CD8-positive, alpha-beta memory T cell (primary cell): Measurements from ENCODE around the gene WFS1. TPM values are rescaled to one million over a fixed set of nuclear protein-coding genes. Genes with fewer than 3 reads are reported as not detected.

Experiments
- CTCF ChIA-PET: fragments of 350-600 bp; sonication (Branson Sonifier 250); formaldehyde crosslinking; loops from one replicate; lab custom pipeline; 2021; ENCODE audit warnings: antibody characterized with exemption; lab: Charles Lee
- POLR2A ChIA-PET: fragments of 350-600 bp; sonication (Branson Sonifier 250); formaldehyde crosslinking; loops from one replicate; lab custom pipeline; 2021; ENCODE audit warnings: antibody characterized with exemption; lab: Charles Lee
- DNase-seq, 5 donors: peaks; one replicate each; pipeline versions ENCODE4 v3.0.0 to v3.0.0-alpha.2; 2020 to 2022; ENCODE audit warnings: mixed read lengths in 1 of 5
- H3K27ac ChIP-seq: one replicate; pipeline ENCODE4 v1.7.0; 2013; ENCODE audit warnings: low read depth, mild to moderate bottlenecking, low read length, moderate library complexity
- H3K27me3 ChIP-seq: 2 replicates; pipeline ENCODE4 v1.7.0; 2013; ENCODE audit warnings: low read length, mild to moderate bottlenecking; ENCODE audit not compliant: insufficient read depth, poor library complexity, severe bottlenecking
- H3K36me3 ChIP-seq: 2 replicates; pipeline ENCODE4 v1.7.0; 2013; ENCODE audit warnings: mild to moderate bottlenecking, low read length, moderate library complexity; ENCODE audit not compliant: insufficient read depth
- H3K4me1 ChIP-seq: 2 replicates; pipeline ENCODE4 v1.7.0; 2013; ENCODE audit warnings: mild to moderate bottlenecking, low read length, moderate library complexity; ENCODE audit not compliant: insufficient read depth
- H3K4me3 ChIP-seq: 2 replicates; pipeline ENCODE4 v1.7.0; 2013; ENCODE audit warnings: mild to moderate bottlenecking, low read length
- H3K9me3 ChIP-seq: 2 replicates; pipeline ENCODE4 v1.7.0; 2013; ENCODE audit warnings: mild to moderate bottlenecking, low read length
- H3K27ac Mint-ChIP-seq, 8 donors: one replicate each; pipeline ENCODE4 v1.8.0; 2020 to 2021; ENCODE audit warnings: mixed read lengths in 8 of 8, mild to moderate bottlenecking in 6 of 8, inconsistent platforms in 3 of 8, moderate library complexity in 3 of 8
- H3K27me3 Mint-ChIP-seq, 2 donors: one replicate each; pipeline ENCODE4 v1.8.0; 2020 to 2021; ENCODE audit warnings: mixed read lengths in 2 of 2, mild to moderate bottlenecking in 1 of 2, moderate library complexity in 1 of 2
- H3K36me3 Mint-ChIP-seq, 3 donors: one replicate each; pipeline ENCODE4 v1.8.0; 2020 to 2021; ENCODE audit warnings: mixed read lengths in 3 of 3, inconsistent platforms in 1 of 3, mild to moderate bottlenecking in 1 of 3
- H3K4me1 Mint-ChIP-seq, 3 donors: one replicate each; pipeline ENCODE4 v1.8.0; 2020 to 2021; ENCODE audit warnings: mixed read lengths in 3 of 3, inconsistent platforms in 1 of 3, mild to moderate bottlenecking in 1 of 3
- H3K4me3 Mint-ChIP-seq, 7 donors: one replicate each; pipeline ENCODE4 v1.8.0; 2020 to 2021; ENCODE audit warnings: mixed read lengths in 7 of 7, mild to moderate bottlenecking in 6 of 7, moderate library complexity in 4 of 7, inconsistent platforms in 2 of 7
- H3K9me3 Mint-ChIP-seq, 5 donors: one replicate each; pipeline ENCODE4 v1.8.0; 2020 to 2022; ENCODE audit warnings: mixed read lengths in 5 of 5, mild to moderate bottlenecking in 3 of 5, moderate library complexity in 2 of 5, inconsistent platforms in 1 of 5
- polyA plus RNA-seq: library from polyadenylated mRNA; unstranded; fragments of 300-500 nt; fragmentation: Illumina TruSeq; gene quantifications from one replicate; pipeline ENCODE4 v1.2.3, GENCODE V29; 2021
- total RNA-seq, 2 experiments: library from RNA; stranded (reverse); gene quantifications; one replicate each; pipeline ENCODE4 v1.2.3, GENCODE V29; 2021

The WFS1 gene
- total and polyA plus RNA-seq, 3 experiments from 2014 or later: 3.4 to 5.1 (median 5.1) TPM

DNA sequence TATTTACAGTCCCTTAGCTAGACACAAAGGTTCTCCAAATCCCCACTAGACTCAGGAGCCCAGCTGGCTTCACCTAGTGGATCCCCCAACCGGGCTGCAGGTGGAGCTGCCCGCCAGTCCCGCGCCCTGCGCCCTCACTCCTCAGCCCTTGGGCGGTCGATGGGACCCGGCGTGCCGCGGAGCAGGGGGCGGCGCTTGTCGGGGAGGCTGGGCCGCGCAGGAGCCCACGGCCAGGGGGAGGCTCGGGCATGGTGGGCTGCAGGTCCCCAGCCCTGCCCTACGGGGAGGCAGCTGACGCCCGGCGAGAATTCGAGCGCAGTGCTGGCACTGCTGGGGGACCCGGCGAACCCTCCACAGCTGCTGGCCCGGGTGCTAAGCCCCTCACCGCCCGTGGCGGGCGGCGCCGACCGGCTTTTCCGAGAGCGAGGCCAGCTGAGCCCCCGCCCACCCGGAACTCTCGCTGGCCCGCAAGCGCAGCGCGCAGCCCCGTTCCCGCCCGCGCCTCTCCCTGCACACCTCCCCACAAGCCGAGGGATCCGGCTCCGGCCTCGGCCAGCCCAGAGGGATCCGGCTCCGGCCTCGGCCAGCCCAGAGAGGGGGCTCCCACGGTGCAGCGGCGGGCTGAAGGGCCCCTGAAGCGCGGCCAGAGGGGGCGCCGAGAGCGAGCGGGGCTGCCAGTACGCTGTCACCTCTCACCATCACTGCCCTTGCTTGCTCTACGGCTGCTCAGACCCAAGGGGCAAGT lies 39.4 kb downstream of the WFS1 start:
- Mint-ChIP-seq H3K4me3 (peak overlapping the region; percentile 44 to 77 (median 68)), H3K4me1 (peaks cover 5 to 15% (median 11%) of the 10 kb centered on the region in 3 donors), H3K27me3 (peaks cover 31 to 61% of the 10 kb centered on the region in 2 donors), H3K36me3 (no peaks in the 10 kb centered on the region), H3K27ac (peak overlapping the region in 1 of 8 donors; percentile 19), H3K9me3 (peaks cover 0 to 1% (median 0%) of the 10 kb centered on the region in 5 donors)
- Histone ChIP-seq H3K9me3 (no peaks in the 10 kb centered on the region), H3K4me3 (no peak overlapping the region), H3K27me3 (peaks cover 4% of the 10 kb centered on the region), H3K4me1 (no peaks in the 10 kb centered on the region), H3K27ac (no peak overlapping the region), H3K36me3 (no peaks in the 10 kb centered on the region)
- DNase-seq: peak in 3 of 5 donors; percentile 10 to 53 (median 26)
- POLR2A ChIA-PET: no interaction called here
- CTCF ChIA-PET: interaction anchor here (1.3 to 2.8 kb wide), 2 partner anchors 18 to 57 kb away, joined by 6 to 10 read pairs; no protein-coding TSS in a partner anchor

DNA sequence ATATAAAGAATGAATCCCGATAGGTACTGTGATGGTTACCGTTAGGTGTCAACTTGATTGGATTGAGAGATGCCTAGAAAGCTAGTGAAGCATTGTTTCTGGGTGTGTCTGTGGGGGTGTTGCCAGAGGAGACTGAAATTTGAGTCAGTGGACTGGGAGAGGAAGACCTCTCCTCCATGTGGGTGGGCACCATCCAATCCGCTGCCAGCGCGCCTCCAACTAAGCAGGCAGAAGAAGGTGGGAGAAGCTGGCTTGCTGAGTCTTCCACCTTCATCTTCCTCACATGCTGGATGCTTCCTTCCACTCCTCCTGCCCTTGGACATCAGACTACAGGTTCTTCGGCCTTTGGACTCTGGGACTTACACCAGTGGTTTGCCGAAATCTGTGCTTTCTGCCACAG lies 40.1 kb downstream of the WFS1 start:
- peaks cover 31 to 65% of the 10 kb centered on the region in 2 donors for H3K27me3 Mint-ChIP-seq
- H3K27ac Mint-ChIP-seq: peak overlapping the region in 1 of 8 donors; percentile 65
- peak overlapping the region; percentile 44 to 77 (median 68) for H3K4me3 Mint-ChIP-seq

DNA sequence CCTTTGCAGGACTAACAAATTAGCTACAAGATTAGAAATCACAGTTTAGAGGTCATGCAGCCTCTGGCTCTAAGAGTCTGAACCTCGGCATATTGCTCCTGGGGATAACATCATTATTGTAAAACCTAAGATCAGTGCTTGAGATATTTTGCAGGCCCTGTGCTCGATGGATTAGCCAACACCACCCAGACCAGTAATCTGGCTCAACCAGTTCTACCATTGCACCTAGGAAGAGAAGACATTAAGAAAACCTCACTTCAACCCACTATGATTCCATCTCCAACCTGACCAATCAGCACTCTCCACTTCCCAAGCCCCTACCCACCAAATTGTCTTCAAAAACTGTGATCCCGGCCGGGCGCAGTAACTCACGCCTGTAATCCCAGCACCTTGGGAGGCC lies 43.6 kb downstream of the WFS1 start:
- ChIA-PET POLR2A (no interaction called here), CTCF (no interaction called here)
- no peak overlapping the region for H3K4me3 ChIP-seq
- no peak overlapping the region for H3K27ac ChIP-seq
- Mint-ChIP-seq H3K4me3 (no peak overlapping the region), H3K4me1 (peaks cover 4 to 15% (median 10%) of the 10 kb centered on the region in 3 donors), H3K27me3 (peaks cover 23 to 68% of the 10 kb centered on the region in 2 donors), H3K36me3 (no peaks in the 10 kb centered on the region), H3K27ac (no peak overlapping the region), H3K9me3 (peaks cover 0 to 1% (median 0%) of the 10 kb centered on the region in 5 donors)
- no peaks in the 10 kb centered on the region for H3K9me3 ChIP-seq
- H3K36me3 ChIP-seq: no peaks in the 10 kb centered on the region
- H3K4me1 ChIP-seq: no peaks in the 10 kb centered on the region
- H3K27me3 ChIP-seq: peaks cover 8% of the 10 kb centered on the region
- no peak for DNase-seq

More for the DNA sequence above, 40.1 kb downstream of the WFS1 start:
- Histone ChIP-seq H3K4me3 (no peak overlapping the region), H3K9me3 (no peaks in the 10 kb centered on the region), H3K4me1 (no peaks in the 10 kb centered on the region), H3K27ac (no peak overlapping the region), H3K36me3 (no peaks in the 10 kb centered on the region), H3K27me3 (peaks cover 4% of the 10 kb centered on the region)
- DNase-seq: no peak
- Mint-ChIP-seq H3K9me3 (peaks cover 0 to 1% (median 0%) of the 10 kb centered on the region in 5 donors), H3K4me1 (peaks cover 5 to 15% (median 11%) of the 10 kb centered on the region in 3 donors), H3K36me3 (no peaks in the 10 kb centered on the region)
- ChIA-PET POLR2A (no interaction called here), CTCF (interaction anchor here (2.8 kb wide), 1 partner anchor 58 kb away, joined by 10 read pairs; no protein-coding TSS in a partner anchor)

DNA sequence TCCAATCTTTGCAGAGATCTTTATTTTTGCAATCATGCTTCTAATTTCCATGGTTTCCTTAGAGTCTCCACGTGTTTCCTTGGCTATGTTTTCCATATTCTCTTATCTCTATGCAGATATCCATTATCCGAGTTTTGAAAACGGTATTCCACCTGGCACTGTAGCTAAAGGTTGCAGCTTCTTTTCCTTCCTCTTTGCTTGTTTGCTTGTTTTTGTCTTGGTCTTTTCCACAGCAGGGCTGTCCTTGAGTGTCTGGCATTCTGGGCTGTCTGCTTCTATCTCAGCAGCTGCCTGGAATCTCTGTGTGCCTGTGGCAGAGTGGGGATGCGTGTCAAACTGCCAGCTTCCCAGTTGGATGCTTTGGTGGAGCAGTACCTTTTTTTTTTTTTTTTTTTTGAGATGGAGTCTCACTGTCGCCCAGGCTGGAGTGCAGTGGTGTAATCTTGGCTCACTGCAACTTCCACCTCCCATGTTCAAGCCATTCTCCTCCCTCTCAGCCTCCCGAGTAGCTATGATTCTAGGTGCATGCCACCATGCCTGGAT lies 46.9 kb downstream of the WFS1 start:
- Mint-ChIP-seq H3K27ac (no peak overlapping the region), H3K9me3 (peaks cover 0 to 2% (median 0%) of the 10 kb centered on the region in 5 donors), H3K4me3 (peak overlapping the region in 1 of 7 donors; percentile 85), H3K36me3 (no peaks in the 10 kb centered on the region), H3K27me3 (peaks cover 15 to 62% of the 10 kb centered on the region in 2 donors), H3K4me1 (no peaks in the 10 kb centered on the region)
- Histone ChIP-seq H3K4me3 (no peak overlapping the region), H3K27ac (no peak overlapping the region), H3K36me3 (no peaks in the 10 kb centered on the region), H3K4me1 (no peaks in the 10 kb centered on the region), H3K9me3 (no peaks in the 10 kb centered on the region), H3K27me3 (peaks cover 3% of the 10 kb centered on the region)
- ChIA-PET POLR2A (interaction anchor here (0.9 kb wide), 1 partner anchor 116 kb away, joined by 3 read pairs; the partner anchor contains the start of gene JAKMIP1), CTCF (interaction anchor here (2.4 kb wide), 1 partner anchor 11 kb away, joined by 7 read pairs; no protein-coding TSS in a partner anchor)
- no peak for DNase-seq

DNA sequence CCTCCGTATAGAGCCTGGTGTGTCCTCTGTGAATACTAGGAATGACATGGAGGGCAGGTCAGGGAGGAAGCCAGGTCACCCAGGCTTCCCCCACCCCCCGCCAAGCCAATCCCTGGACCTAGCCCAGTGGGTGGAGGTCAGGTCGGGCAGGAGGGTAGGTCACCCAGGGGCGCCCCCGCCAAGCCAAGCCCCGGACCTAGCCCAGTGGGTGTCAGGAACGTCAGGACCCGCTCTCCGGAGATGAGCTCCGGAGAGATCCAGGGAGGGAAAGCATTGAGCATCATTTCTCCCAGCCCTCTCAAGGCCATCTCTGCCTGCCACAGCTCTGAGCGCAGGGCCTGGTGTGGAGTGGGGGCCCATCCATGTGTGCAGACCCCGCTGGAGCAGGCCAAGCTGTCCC lies 48.6 kb downstream of the WFS1 start:
- H3K27me3 ChIP-seq: peaks cover 3% of the 10 kb centered on the region
- CTCF ChIA-PET: interaction anchor here (2.4 kb wide), 1 partner anchor 9 kb away, joined by 7 read pairs; no protein-coding TSS in a partner anchor

DNA sequence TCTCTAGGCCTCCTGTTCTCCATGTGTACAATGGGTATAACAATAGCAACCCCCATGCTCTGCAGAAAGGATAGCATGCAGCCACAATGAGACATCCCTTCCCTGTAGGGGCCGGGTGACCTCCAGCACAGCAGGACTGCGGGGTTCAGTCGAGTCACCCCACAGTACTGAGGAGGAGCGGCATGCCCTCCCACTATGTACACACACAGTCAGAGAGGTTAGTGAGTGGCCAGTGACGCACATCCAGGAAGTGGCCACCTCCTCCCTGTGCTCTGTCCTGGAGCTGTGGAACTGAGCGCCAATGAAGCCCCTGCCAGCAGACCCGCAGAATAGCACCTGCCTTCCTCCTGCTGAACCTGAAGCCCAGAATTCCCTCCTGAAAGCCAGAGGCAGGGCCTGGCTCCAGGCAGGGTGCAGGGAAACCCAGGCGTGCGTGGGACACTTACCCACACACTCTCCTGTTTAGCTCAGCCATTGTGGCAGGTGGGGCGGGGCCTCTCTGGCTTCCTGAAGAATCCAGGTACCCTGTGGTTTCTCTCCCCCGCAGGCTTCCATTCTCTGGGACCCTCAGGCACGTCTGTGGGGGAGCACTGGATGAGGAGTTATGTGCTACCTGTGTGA lies 50.0 kb downstream of the WFS1 start:
- peaks cover 16 to 54% of the 10 kb centered on the region in 2 donors for H3K27me3 Mint-ChIP-seq
- H3K27ac Mint-ChIP-seq: no peak overlapping the region
- DNase-seq: no peak
- Histone ChIP-seq H3K4me1 (no peaks in the 10 kb centered on the region), H3K27me3 (peaks cover 3% of the 10 kb centered on the region), H3K4me3 (no peak overlapping the region), H3K36me3 (no peaks in the 10 kb centered on the region), H3K9me3 (no peaks in the 10 kb centered on the region), H3K27ac (no peak overlapping the region)
- peaks cover 0 to 2% (median 0%) of the 10 kb centered on the region in 5 donors for H3K9me3 Mint-ChIP-seq
- H3K4me1 Mint-ChIP-seq: no peaks in the 10 kb centered on the region
- H3K36me3 Mint-ChIP-seq: no peaks in the 10 kb centered on the region
- H3K4me3 Mint-ChIP-seq: no peak overlapping the region
- ChIA-PET POLR2A (no interaction called here), CTCF (interaction anchor here (0.7 to 1.8 kb wide), 3 partner anchors 10 to 69 kb away, joined by 3 to 5 read pairs (median 4); no protein-coding TSS in a partner anchor)

More for the DNA sequence above, 48.6 kb downstream of the WFS1 start:
- DNase-seq: no peak
- H3K36me3 Mint-ChIP-seq: no peaks in the 10 kb centered on the region
- Histone ChIP-seq H3K4me3 (no peak overlapping the region), H3K9me3 (no peaks in the 10 kb centered on the region), H3K36me3 (no peaks in the 10 kb centered on the region), H3K27ac (no peak overlapping the region), H3K4me1 (no peaks in the 10 kb centered on the region)
- H3K4me3 Mint-ChIP-seq: no peak overlapping the region
- POLR2A ChIA-PET: no interaction called here
- peaks cover 12 to 58% of the 10 kb centered on the region in 2 donors for H3K27me3 Mint-ChIP-seq
- peaks cover 0 to 2% (median 0%) of the 10 kb centered on the region in 5 donors for H3K9me3 Mint-ChIP-seq
- H3K4me1 Mint-ChIP-seq: no peaks in the 10 kb centered on the region
- H3K27ac Mint-ChIP-seq: no peak overlapping the region

DNA sequence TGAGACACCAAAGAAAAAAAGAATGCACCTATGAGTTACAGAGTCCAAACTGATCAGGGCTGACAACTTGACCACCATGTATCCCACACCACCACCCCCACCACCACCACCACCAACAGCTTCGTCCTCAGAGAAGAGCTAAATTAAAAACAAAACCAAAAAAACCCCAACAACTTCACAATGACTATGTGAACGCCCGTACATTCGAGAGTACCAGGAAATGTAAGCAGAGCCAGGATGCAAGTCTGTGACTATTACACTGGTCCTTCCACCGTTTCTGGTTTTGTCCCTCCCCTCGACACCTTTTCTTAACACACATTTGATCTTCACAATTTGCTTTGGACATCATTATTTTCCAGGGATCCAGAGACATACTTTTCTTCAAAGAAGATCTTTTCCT lies 51.0 kb downstream of the WFS1 start:
- DNase-seq: no peak
- H3K9me3 Mint-ChIP-seq: peaks cover 0 to 2% (median 0%) of the 10 kb centered on the region in 5 donors
- ChIA-PET POLR2A (no interaction called here), CTCF (interaction anchor here (1.0 to 1.8 kb wide), 3 partner anchors 9 to 70 kb away, joined by 4 to 5 read pairs (median 4); no protein-coding TSS in a partner anchor)
- Histone ChIP-seq H3K36me3 (no peaks in the 10 kb centered on the region), H3K27me3 (no peaks in the 10 kb centered on the region), H3K9me3 (no peaks in the 10 kb centered on the region), H3K4me1 (no peaks in the 10 kb centered on the region), H3K4me3 (no peak overlapping the region), H3K27ac (no peak overlapping the region)
- peaks cover 16 to 53% of the 10 kb centered on the region in 2 donors for H3K27me3 Mint-ChIP-seq
- no peaks in the 10 kb centered on the region for H3K36me3 Mint-ChIP-seq
- no peaks in the 10 kb centered on the region for H3K4me1 Mint-ChIP-seq
- H3K4me3 Mint-ChIP-seq: no peak overlapping the region
- no peak overlapping the region for H3K27ac Mint-ChIP-seq
